HCT116 (cell line): ENCODE data around the gene SELENOK. TPM values are rescaled to one million over a fixed set of nuclear protein-coding genes. Genes with fewer than 3 reads are reported as not detected.

Source experiments
- ATAC-seq: fragments of 200-7000 bp; cut with Tn5 transposase; 2 replicates; pipeline ENCODE4 v1.9.1; 2020; ENCODE audit warnings: mild to moderate bottlenecking, moderate library complexity
- BruUV-seq: library from RNA; stranded (reverse); fragments of 400-500 nt; replicated peaks from 2 replicates; lab custom pipeline; 2021; lab: Mats Ljungman, UMichigan
- CTCF ChIA-PET: fragments of 300-600 bp; sonication (Branson Sonifier 250); formaldehyde crosslinking; loops from one replicate; lab custom pipeline; 2021; ENCODE audit warnings: antibody characterized with exemption; lab: Charles Lee
- POLR2A ChIA-PET: fragments of 300-600, 350-600 bp; sonication (Branson Sonifier 250); formaldehyde crosslinking; loops from one replicate; lab custom pipeline; 2021; ENCODE audit warnings: antibody characterized with exemption; lab: Charles Lee
- RAD21 ChIA-PET, 2 experiments: fragments of 300-600 bp; sonication (Branson Sonifier 250); formaldehyde crosslinking; loops; one replicate each; lab custom pipeline; 2023; ENCODE audit warnings: low total read pairs in 2 of 2; ENCODE audit not compliant: uncharacterized antibody in 2 of 2, unreplicated experiment in 2 of 2, low non-redundant PET in 1 of 2; lab: Charles Lee
- DNase-seq: peaks from one replicate; pipeline ENCODE4 v3.0.0-alpha.2; 2010; ENCODE audit warnings: low read depth, low spot score
- H2AFZ ChIP-seq: fragments of 200-600 bp; shearing (Covaris generic), sonication (generic); 2 replicates; pipeline ENCODE4 v1.6.1; 2017; ENCODE audit warnings: low read depth, mixed run types, mixed read lengths, antibody characterized with exemption, low read length; ENCODE audit not compliant: poor library complexity, severe bottlenecking
- H3K27ac ChIP-seq: 2 replicates; pipeline ENCODE4 v1.5.1; 2012; ENCODE audit warnings: low read depth, low read length
- H3K27me3 ChIP-seq: fragments of 200-600 bp; sonication (generic); 2 replicates; pipeline ENCODE4 v1.6.1; 2016; ENCODE audit warnings: mixed run types, low read length, mixed read lengths; ENCODE audit not compliant: insufficient read depth
- H3K36me3 ChIP-seq, 2 experiments: fragments of 200-500 bp in 1 of 2; fragments of 200-600 bp in 1 of 2; sonication (Bioruptor generic) in 1 of 2; sonication (generic) in 1 of 2; 2 replicates each; pipeline versions ENCODE4 v1.5.1 to v1.6.1; 2014 to 2016; ENCODE audit warnings: low read length in 2 of 2, inconsistent platforms in 1 of 2, mixed read lengths in 1 of 2, mixed run types in 1 of 2; ENCODE audit not compliant: insufficient read depth in 2 of 2, control insufficient read depth in 1 of 2
- H3K4me1 ChIP-seq, 2 experiments: fragments of 200-600 bp in 1 of 2; sonication (generic) in 1 of 2; 2 replicates each; pipeline versions ENCODE4 v1.5.1 to v1.6.1; 2012 to 2017; ENCODE audit warnings: low read length in 2 of 2, inconsistent platforms in 1 of 2, mild to moderate bottlenecking in 1 of 2, mixed read lengths in 1 of 2, mixed run types in 1 of 2, moderate library complexity in 1 of 2; ENCODE audit not compliant: insufficient read depth in 2 of 2, control insufficient read depth in 1 of 2
- H3K4me2 ChIP-seq: fragments of 200-600 bp; sonication (generic); 2 replicates; pipeline ENCODE4 v1.6.1; 2017; ENCODE audit warnings: mixed run types, low read length, mixed read lengths
- H3K4me3 ChIP-seq, 2 experiments: fragments of 200-600 bp in 1 of 2; sonication (generic) in 1 of 2; replicated peaks in 1 of 2; 2 replicates each; pipeline ENCODE4 v1.5.1; 2011 to 2016; ENCODE audit warnings: low read length in 2 of 2, control low read depth in 1 of 2, low read depth in 1 of 2, mild to moderate bottlenecking in 1 of 2, mixed read lengths in 1 of 2, mixed run types in 1 of 2
- H3K79me2 ChIP-seq: fragments of 200-600 bp; sonication (generic); 2 replicates; pipeline ENCODE4 v1.6.1; 2017; ENCODE audit warnings: mild to moderate bottlenecking, mixed run types, low read length, moderate library complexity, mixed read lengths; ENCODE audit not compliant: insufficient read depth
- H3K9ac ChIP-seq: fragments of 200-600 bp; sonication (generic); 2 replicates; pipeline ENCODE4 v1.6.1; 2016; ENCODE audit warnings: low read length, mixed read lengths
- H3K9me2 ChIP-seq: fragments of 200-600 bp; sonication (generic), shearing (Covaris generic); 2 replicates; pipeline ENCODE4 v1.6.1; 2017; ENCODE audit warnings: mixed run types, mild to moderate bottlenecking, moderate library complexity; ENCODE audit not compliant: insufficient read depth
- H3K9me3 ChIP-seq, 2 experiments: fragments of 200-500 bp in 1 of 2; fragments of 200-600 bp in 1 of 2; sonication (Bioruptor generic) in 1 of 2; sonication (generic) in 1 of 2; 2 replicates each; pipeline ENCODE4 v1.6.1; 2014 to 2017; ENCODE audit warnings: low read length in 2 of 2, mixed read lengths in 2 of 2, inconsistent platforms in 1 of 2, low read depth in 1 of 2, mild to moderate bottlenecking in 1 of 2, mixed run types in 1 of 2, moderate library complexity in 1 of 2; ENCODE audit not compliant: control insufficient read depth in 1 of 2, insufficient read depth in 1 of 2
- H4K20me1 ChIP-seq: fragments of 200-600 bp; sonication (generic), shearing (Covaris generic); 2 replicates; pipeline ENCODE4 v1.6.1; 2017; ENCODE audit warnings: mixed run types, mild to moderate bottlenecking, moderate library complexity; ENCODE audit not compliant: insufficient read depth
- CBX3 ChIP-seq: IDR thresholded peaks from 2 replicates; pipeline ENCODE4 v1.6.1; 2012; ENCODE audit warnings: low read depth
- EGR1 ChIP-seq: IDR thresholded peaks from 2 replicates; pipeline ENCODE4 v1.6.1; 2012; ENCODE audit warnings: low read depth
- EZH2 ChIP-seq: fragments of 200-600 bp; sonication (generic); IDR thresholded peaks from 2 replicates; pipeline ENCODE4 v1.6.1; 2017; ENCODE audit warnings: antibody characterized with exemption, mixed run types
- FOSL1 ChIP-seq: IDR thresholded peaks from 2 replicates; pipeline ENCODE4 v1.6.1; 2012; ENCODE audit warnings: low read depth
- POLR2A ChIP-seq: IDR thresholded peaks from 2 replicates; pipeline ENCODE4 v1.7.0; 2011; ENCODE audit warnings: borderline replicate concordance; ENCODE audit not compliant: insufficient read depth, insufficient read length; ENCODE audit errors: extremely low read depth
- SIN3A ChIP-seq: IDR thresholded peaks from 2 replicates; pipeline ENCODE4 v1.6.1; 2012; ENCODE audit warnings: low read depth
- SP1 ChIP-seq: IDR thresholded peaks from 2 replicates; pipeline ENCODE4 v1.6.1; 2012; ENCODE audit warnings: low read depth
- ZNF274 ChIP-seq: fragments of 200-500 bp; sonication (Bioruptor generic); IDR thresholded peaks from 2 replicates; pipeline ENCODE4 v1.6.1; 2014; ENCODE audit warnings: mild to moderate bottlenecking, low read depth, low read length, inconsistent platforms
- intact Hi-C: fragments of 100-400 bp; cut with micrococcal nuclease; formaldehyde crosslinking; loops from 2 replicates; pipeline ENCODE4 v1.10.0; 2022
- total RNA-seq: library from RNA; stranded (reverse); gene quantifications from one replicate; pipeline ENCODE4 v1.2.1, GENCODE V29; 2021; ENCODE audit not compliant: unreplicated experiment
- TF ChIP-seq, protein P1 (sequence below): IDR thresholded peaks from 2 replicates; pipeline ENCODE4 v1.6.1; 2012; ENCODE audit warnings: low read depth
- TF ChIP-seq, protein P2 (sequence below), 3 experiments: fragments of 200-600 bp in 1 of 3; sonication (generic) in 1 of 3; IDR thresholded peaks in 2 of 3; conservative IDR thresholded peaks in 1 of 3; 2 replicates each; pipeline ENCODE4 v1.5.1; 2012 to 2017; ENCODE audit warnings: low read depth in 2 of 3, low read length in 2 of 3, antibody characterized with exemption in 1 of 3, borderline replicate concordance in 1 of 3, control low read depth in 1 of 3, mild to moderate bottlenecking in 1 of 3, mixed read lengths in 1 of 3, mixed run types in 1 of 3, moderate library complexity in 1 of 3; ENCODE audit not compliant: insufficient read depth in 1 of 3

SELENOK gene
- total RNA-seq, 1 experiment from 2014 or later: 35.1 TPM

DNA sequence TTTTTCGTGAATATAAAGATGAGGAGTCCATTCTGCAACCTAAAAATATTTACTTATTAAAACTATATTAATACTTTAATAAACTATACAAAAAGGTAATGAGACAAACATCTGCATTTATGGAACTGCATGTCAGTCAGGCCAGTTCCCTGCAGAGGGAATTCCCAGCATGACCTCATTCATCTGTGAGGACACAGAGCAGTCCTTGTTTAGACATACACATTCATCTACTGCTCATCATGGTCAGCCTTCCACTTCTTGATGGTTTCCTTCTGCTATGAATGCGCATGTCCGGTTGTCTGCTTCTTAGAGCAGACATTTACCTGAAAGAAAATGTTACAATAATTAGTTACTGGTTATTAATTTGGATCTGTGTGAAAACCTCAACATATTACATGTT lies 6.4 kb downstream of the SELENOK start:
- BruUV-seq: no TSS peak
- Histone ChIP-seq H3K9ac (no peak overlapping the region), H3K27ac (no peak overlapping the region), H3K79me2 (peaks cover 42% of the 10 kb centered on the region), H4K20me1 (no peaks in the 10 kb centered on the region), H3K9me3 (no peaks in the 10 kb centered on the region), H3K9me2 (no peaks in the 10 kb centered on the region), H3K4me2 (no peak overlapping the region), H3K36me3 (peaks cover 4 to 23% of the 10 kb centered on the region in 2 experiments; a peak in 3 of 4 replicates), H3K4me3 (no peak overlapping the region), H3K4me1 (peaks cover 3 to 19% of the 10 kb centered on the region in 2 experiments; a peak in 3 of 4 replicates), H2AFZ (no peak overlapping the region), H3K27me3 (no peaks in the 10 kb centered on the region)
- ChIA-PET CTCF (no interaction called here), POLR2A (no interaction called here), RAD21 (no interaction called here)
- intact Hi-C loops: no loop called here
- no peak for TF ChIP-seq SP1
- TF ChIP-seq EGR1: no peak
- TF ChIP-seq SIN3A: no peak
- TF ChIP-seq ZNF274: no peak
- no peak for TF ChIP-seq CBX3
- TF ChIP-seq FOSL1: no peak
- TF ChIP-seq, protein P1, sequence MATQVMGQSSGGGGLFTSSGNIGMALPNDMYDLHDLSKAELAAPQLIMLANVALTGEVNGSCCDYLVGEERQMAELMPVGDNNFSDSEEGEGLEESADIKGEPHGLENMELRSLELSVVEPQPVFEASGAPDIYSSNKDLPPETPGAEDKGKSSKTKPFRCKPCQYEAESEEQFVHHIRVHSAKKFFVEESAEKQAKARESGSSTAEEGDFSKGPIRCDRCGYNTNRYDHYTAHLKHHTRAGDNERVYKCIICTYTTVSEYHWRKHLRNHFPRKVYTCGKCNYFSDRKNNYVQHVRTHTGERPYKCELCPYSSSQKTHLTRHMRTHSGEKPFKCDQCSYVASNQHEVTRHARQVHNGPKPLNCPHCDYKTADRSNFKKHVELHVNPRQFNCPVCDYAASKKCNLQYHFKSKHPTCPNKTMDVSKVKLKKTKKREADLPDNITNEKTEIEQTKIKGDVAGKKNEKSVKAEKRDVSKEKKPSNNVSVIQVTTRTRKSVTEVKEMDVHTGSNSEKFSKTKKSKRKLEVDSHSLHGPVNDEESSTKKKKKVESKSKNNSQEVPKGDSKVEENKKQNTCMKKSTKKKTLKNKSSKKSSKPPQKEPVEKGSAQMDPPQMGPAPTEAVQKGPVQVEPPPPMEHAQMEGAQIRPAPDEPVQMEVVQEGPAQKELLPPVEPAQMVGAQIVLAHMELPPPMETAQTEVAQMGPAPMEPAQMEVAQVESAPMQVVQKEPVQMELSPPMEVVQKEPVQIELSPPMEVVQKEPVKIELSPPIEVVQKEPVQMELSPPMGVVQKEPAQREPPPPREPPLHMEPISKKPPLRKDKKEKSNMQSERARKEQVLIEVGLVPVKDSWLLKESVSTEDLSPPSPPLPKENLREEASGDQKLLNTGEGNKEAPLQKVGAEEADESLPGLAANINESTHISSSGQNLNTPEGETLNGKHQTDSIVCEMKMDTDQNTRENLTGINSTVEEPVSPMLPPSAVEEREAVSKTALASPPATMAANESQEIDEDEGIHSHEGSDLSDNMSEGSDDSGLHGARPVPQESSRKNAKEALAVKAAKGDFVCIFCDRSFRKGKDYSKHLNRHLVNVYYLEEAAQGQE: no peak
- TF ChIP-seq EZH2: no peak
- TF ChIP-seq POLR2A: no peak
- TF ChIP-seq, protein P2, sequence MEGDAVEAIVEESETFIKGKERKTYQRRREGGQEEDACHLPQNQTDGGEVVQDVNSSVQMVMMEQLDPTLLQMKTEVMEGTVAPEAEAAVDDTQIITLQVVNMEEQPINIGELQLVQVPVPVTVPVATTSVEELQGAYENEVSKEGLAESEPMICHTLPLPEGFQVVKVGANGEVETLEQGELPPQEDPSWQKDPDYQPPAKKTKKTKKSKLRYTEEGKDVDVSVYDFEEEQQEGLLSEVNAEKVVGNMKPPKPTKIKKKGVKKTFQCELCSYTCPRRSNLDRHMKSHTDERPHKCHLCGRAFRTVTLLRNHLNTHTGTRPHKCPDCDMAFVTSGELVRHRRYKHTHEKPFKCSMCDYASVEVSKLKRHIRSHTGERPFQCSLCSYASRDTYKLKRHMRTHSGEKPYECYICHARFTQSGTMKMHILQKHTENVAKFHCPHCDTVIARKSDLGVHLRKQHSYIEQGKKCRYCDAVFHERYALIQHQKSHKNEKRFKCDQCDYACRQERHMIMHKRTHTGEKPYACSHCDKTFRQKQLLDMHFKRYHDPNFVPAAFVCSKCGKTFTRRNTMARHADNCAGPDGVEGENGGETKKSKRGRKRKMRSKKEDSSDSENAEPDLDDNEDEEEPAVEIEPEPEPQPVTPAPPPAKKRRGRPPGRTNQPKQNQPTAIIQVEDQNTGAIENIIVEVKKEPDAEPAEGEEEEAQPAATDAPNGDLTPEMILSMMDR (IDR thresholded peaks at IDR 0.05 in 2 of 3, conservative IDR thresholded peaks at IDR 0.05 in 1 of 3; ENCODE audit: borderline replicate concordance in 1 of 3, insufficient read depth in 1 of 3, low read depth in 2 of 3, low read length in 2 of 3): no peak
- DNase-seq (no peak), ATAC-seq (no peak)
